Astrocyte (in vitro differentiated cells and primary cell): Measurements from ENCODE around the gene NFS1. TPM values are rescaled to one million over a fixed set of nuclear protein-coding genes. Genes with fewer than 3 reads are reported as not detected.

Experiments
- DNase-seq: peaks from one replicate; pipeline ENCODE4 v3.0.0-alpha.2; 2010; ENCODE audit warnings: low read depth
- FAIRE-seq: peaks from 2 replicates; lab custom pipeline; 2011; peaks lifted over from hg19 to GRCh38; lab: Jason Lieb, UNC
- H2AFZ ChIP-seq: 2 replicates; pipeline ENCODE4 v1.6.0; 2012; ENCODE audit warnings: low read depth, low read length, inconsistent platforms
- H3K27ac ChIP-seq: 2 replicates; pipeline ENCODE4 v1.5.1; 2011; ENCODE audit warnings: low read depth, low read length, inconsistent platforms
- H3K27me3 ChIP-seq: 2 replicates; pipeline ENCODE4 v1.6.0; 2011; ENCODE audit warnings: low read length, inconsistent platforms; ENCODE audit not compliant: insufficient read depth
- H3K36me3 ChIP-seq: 2 replicates; pipeline ENCODE4 v1.5.1; 2011; ENCODE audit warnings: low read length, inconsistent platforms; ENCODE audit not compliant: insufficient read depth
- H3K4me1 ChIP-seq: 2 replicates; pipeline ENCODE4 v1.5.1; 2011; ENCODE audit warnings: low read length, inconsistent platforms; ENCODE audit not compliant: insufficient read depth
- H3K4me2 ChIP-seq: 2 replicates; pipeline ENCODE4 v1.6.0; 2012; ENCODE audit warnings: low read length, inconsistent platforms
- H3K4me3 ChIP-seq: 2 replicates; pipeline ENCODE4 v1.5.1; 2011; ENCODE audit warnings: low read depth, mild to moderate bottlenecking, low read length, inconsistent platforms; ENCODE audit not compliant: insufficient read depth
- H3K79me2 ChIP-seq: 2 replicates; pipeline ENCODE4 v1.6.0; 2012; ENCODE audit warnings: mild to moderate bottlenecking, low read length, inconsistent platforms; ENCODE audit not compliant: insufficient read depth
- H3K9ac ChIP-seq: 2 replicates; pipeline ENCODE4 v1.6.0; 2012; ENCODE audit warnings: mild to moderate bottlenecking, low read length, inconsistent platforms
- H3K9me3 ChIP-seq: 2 replicates; pipeline ENCODE4 v1.5.1; 2012; ENCODE audit warnings: low read depth, mild to moderate bottlenecking, low read length, inconsistent platforms; ENCODE audit not compliant: insufficient read depth
- H4K20me1 ChIP-seq: 2 replicates; pipeline ENCODE4 v1.6.0; 2012; ENCODE audit warnings: low read length, inconsistent platforms; ENCODE audit not compliant: insufficient read depth
- H3K27ac Mint-ChIP-seq: one replicate; pipeline ENCODE4 v1.8.0; 2021; ENCODE audit warnings: mild to moderate bottlenecking, mixed read lengths; ENCODE audit not compliant: unreplicated experiment
- H3K27me3 Mint-ChIP-seq: one replicate; pipeline ENCODE4 v1.8.0; 2021; ENCODE audit warnings: low read depth, mixed read lengths; ENCODE audit not compliant: unreplicated experiment
- H3K36me3 Mint-ChIP-seq: one replicate; pipeline ENCODE4 v1.8.0; 2021; ENCODE audit warnings: low read depth, mixed read lengths; ENCODE audit not compliant: unreplicated experiment
- H3K4me1 Mint-ChIP-seq: one replicate; pipeline ENCODE4 v1.8.0; 2021; ENCODE audit warnings: low read depth, mixed read lengths; ENCODE audit not compliant: unreplicated experiment
- H3K4me3 Mint-ChIP-seq: one replicate; pipeline ENCODE4 v1.8.0; 2021; ENCODE audit warnings: mild to moderate bottlenecking, moderate library complexity, mixed read lengths; ENCODE audit not compliant: unreplicated experiment
- H3K9me3 Mint-ChIP-seq: one replicate; pipeline ENCODE4 v1.8.0; 2021; ENCODE audit warnings: mild to moderate bottlenecking, mixed read lengths; ENCODE audit not compliant: unreplicated experiment
- EZH2 ChIP-seq: IDR thresholded peaks from 2 replicates; pipeline ENCODE4 v1.6.1; 2012; ENCODE audit warnings: mild to moderate bottlenecking, low read length, inconsistent platforms; ENCODE audit not compliant: insufficient read depth
- total RNA-seq: library from RNA; stranded (reverse); gene quantifications from 2 replicates; pipeline ENCODE4 v1.2.1, GENCODE V29; 2021
- TF ChIP-seq, protein P1 (sequence below): IDR thresholded peaks from 2 replicates; pipeline ENCODE4 v1.5.1; 2011; ENCODE audit warnings: low read depth, mild to moderate bottlenecking, inconsistent platforms, low read length, moderate library complexity; ENCODE audit not compliant: insufficient read depth

The NFS1 gene
- total RNA-seq, 1 donor from 2014 or later, result 30.3 TPM

GRCh38 chr20:35731862-35732643 is 32.9 kb upstream of the NFS1 start:
- FAIRE-seq, result no peak
- Mint-ChIP-seq H3K4me3 (peak overlapping the region; percentile 41), H3K9me3 (no peaks in the 10 kb centered on the region), H3K36me3 (peaks cover 20% of the 10 kb centered on the region), H3K4me1 (peaks cover 24% of the 10 kb centered on the region), H3K27me3 (no peaks in the 10 kb centered on the region), H3K27ac (no peak overlapping the region)
- Histone ChIP-seq H3K4me3 (no peak overlapping the region), H3K9me3 (no peaks in the 10 kb centered on the region), H3K27ac (no peak overlapping the region), H3K27me3 (no peaks in the 10 kb centered on the region), H3K79me2 (peaks cover 97% of the 10 kb centered on the region), H2AFZ (no peak overlapping the region), H3K36me3 (peaks cover 87% of the 10 kb centered on the region), H3K9ac (no peak overlapping the region), H3K4me1 (peaks cover 10% of the 10 kb centered on the region), H4K20me1 (peaks cover 96% of the 10 kb centered on the region), H3K4me2 (peak overlapping the region; percentile 14)
- TF ChIP-seq, protein P1, sequence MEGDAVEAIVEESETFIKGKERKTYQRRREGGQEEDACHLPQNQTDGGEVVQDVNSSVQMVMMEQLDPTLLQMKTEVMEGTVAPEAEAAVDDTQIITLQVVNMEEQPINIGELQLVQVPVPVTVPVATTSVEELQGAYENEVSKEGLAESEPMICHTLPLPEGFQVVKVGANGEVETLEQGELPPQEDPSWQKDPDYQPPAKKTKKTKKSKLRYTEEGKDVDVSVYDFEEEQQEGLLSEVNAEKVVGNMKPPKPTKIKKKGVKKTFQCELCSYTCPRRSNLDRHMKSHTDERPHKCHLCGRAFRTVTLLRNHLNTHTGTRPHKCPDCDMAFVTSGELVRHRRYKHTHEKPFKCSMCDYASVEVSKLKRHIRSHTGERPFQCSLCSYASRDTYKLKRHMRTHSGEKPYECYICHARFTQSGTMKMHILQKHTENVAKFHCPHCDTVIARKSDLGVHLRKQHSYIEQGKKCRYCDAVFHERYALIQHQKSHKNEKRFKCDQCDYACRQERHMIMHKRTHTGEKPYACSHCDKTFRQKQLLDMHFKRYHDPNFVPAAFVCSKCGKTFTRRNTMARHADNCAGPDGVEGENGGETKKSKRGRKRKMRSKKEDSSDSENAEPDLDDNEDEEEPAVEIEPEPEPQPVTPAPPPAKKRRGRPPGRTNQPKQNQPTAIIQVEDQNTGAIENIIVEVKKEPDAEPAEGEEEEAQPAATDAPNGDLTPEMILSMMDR, result no peak
- no peak for TF ChIP-seq EZH2
- no peak for DNase-seq

DNA sequence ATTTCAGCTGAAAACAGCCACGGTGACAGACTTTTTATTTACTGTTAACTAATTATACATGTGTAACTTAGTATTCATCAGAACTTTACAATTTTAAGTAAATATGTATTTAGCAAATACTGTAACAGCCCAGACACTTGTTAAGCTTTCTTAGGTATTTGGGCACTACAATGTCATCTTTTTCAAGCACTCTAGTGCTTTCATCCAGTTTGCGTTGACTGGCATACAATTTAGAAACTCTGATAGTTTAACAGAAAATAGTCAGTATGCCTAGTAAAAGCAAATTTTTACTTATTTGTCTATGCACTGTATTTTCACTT is 32.3 kb upstream of the NFS1 start:
- Histone ChIP-seq H3K27ac (no peak overlapping the region), H3K27me3 (no peaks in the 10 kb centered on the region), H3K79me2 (peaks cover 97% of the 10 kb centered on the region), H3K9ac (no peak overlapping the region), H3K4me1 (peaks cover 10% of the 10 kb centered on the region), H3K4me2 (peak overlapping the region; percentile 14), H3K36me3 (peaks cover 92% of the 10 kb centered on the region), H3K9me3 (no peaks in the 10 kb centered on the region), H3K4me3 (no peak overlapping the region), H4K20me1 (peaks cover 96% of the 10 kb centered on the region), H2AFZ (no peak overlapping the region)
- H3K36me3 Mint-ChIP-seq, result peaks cover 21% of the 10 kb centered on the region
- H3K4me3 Mint-ChIP-seq, result no peak overlapping the region
- DNase-seq, result no peak
- H3K4me1 Mint-ChIP-seq, result peaks cover 24% of the 10 kb centered on the region
- no peak overlapping the region for H3K27ac Mint-ChIP-seq
- no peaks in the 10 kb centered on the region for H3K27me3 Mint-ChIP-seq
- no peaks in the 10 kb centered on the region for H3K9me3 Mint-ChIP-seq
- no peak for FAIRE-seq
- TF ChIP-seq EZH2, result no peak
- TF ChIP-seq, protein P1, result no peak
